Suprapubic skin (tissue), 4 donors: ENCODE measurements around the gene NRGN. TPM values are rescaled to one million over a fixed set of nuclear protein-coding genes. Genes with fewer than 3 reads are reported as not detected.

ENCODE experiments used
- DNase-seq, 2 donors: peaks; one replicate each; pipeline ENCODE4 v3.0.0-alpha.2; 2019; ENCODE audit warnings: low spot score in 2 of 2
- H3K27ac ChIP-seq: fragments of 200-600 bp; sonication (generic); one replicate; pipeline ENCODE4 v1.5.1; 2019
- H3K27me3 ChIP-seq: fragments of 200-600 bp; sonication (generic); one replicate; pipeline ENCODE4 v1.5.1; 2019
- H3K36me3 ChIP-seq: fragments of 200-600 bp; sonication (generic); one replicate; pipeline ENCODE4 v1.5.1; 2019
- H3K4me1 ChIP-seq: fragments of 200-600 bp; sonication (generic); one replicate; pipeline ENCODE4 v1.5.1; 2019
- H3K4me3 ChIP-seq: fragments of 200-600 bp; sonication (generic); one replicate; pipeline ENCODE4 v1.5.1; 2019; ENCODE audit warnings: mild to moderate bottlenecking
- H3K9me3 ChIP-seq: fragments of 200-600 bp; sonication (generic); one replicate; pipeline ENCODE4 v1.5.1; 2019
- EP300 ChIP-seq: sonication (generic); formaldehyde crosslinking; IDR thresholded peaks from one replicate; pipeline ENCODE4 v1.6.1; 2017; ENCODE audit warnings: antibody characterized with exemption
- POLR2A ChIP-seq, 2 donors: fragments of 450-650 bp; IDR thresholded peaks; one replicate each; pipeline ENCODE4 v1.6.1; 2017; ENCODE audit warnings: antibody characterized with exemption in 2 of 2, mild to moderate bottlenecking in 2 of 2, moderate library complexity in 2 of 2
- POLR2AphosphoS5 ChIP-seq, 3 donors: sonication (generic); formaldehyde crosslinking; IDR thresholded peaks; one replicate each; pipeline ENCODE4 v1.6.1; 2017; ENCODE audit warnings: antibody characterized with exemption in 3 of 3
- WGBS: methylation state at CpG from one replicate; pipeline ENCODE4 v1.1.5; 2018; 5-methylcytosine and 5-hydroxymethylcytosine counted together
- total RNA-seq, 4 donors: library from RNA; depleted of rRNA; stranded (reverse); fragments of >200 nt; gene quantifications; one replicate each; pipeline ENCODE4 v1.1.0, GENCODE V29; 2016
- TF ChIP-seq, protein P1 (sequence below), 2 donors: fragments of 200-600 bp in 1 of 2; fragments of 450-650 bp in 1 of 2; sonication (generic) in 1 of 2; IDR thresholded peaks; one replicate each; pipeline ENCODE4 v1.5.1; 2016 to 2019; ENCODE audit warnings: antibody characterized with exemption in 2 of 2, mild to moderate bottlenecking in 1 of 2, moderate library complexity in 1 of 2

The NRGN gene
- total RNA-seq, 4 donors from 2014 or later, result 0.65 to 1.3 TPM; not detected in 2

- H3K27me3 ChIP-seq, result peaks cover 39% of the 10 kb centered on the region
- H3K4me1 ChIP-seq, result peaks cover 7% of the 10 kb centered on the region
- no peak overlapping the region for H3K4me3 ChIP-seq
- TF ChIP-seq POLR2A (IDR thresholded peaks at IDR 0.05), result no peak
- no peak for TF ChIP-seq POLR2AphosphoS5 (IDR thresholded peaks at IDR 0.05)
- no peak for TF ChIP-seq EP300
- H3K27ac ChIP-seq, result no peak overlapping the region
- 75% methylated on average over 2 of the region's 2 CpGs for WGBS
- no peak for DNase-seq
- H3K36me3 ChIP-seq, result no peaks in the 10 kb centered on the region
- no peaks in the 10 kb centered on the region for H3K9me3 ChIP-seq
These were observed 11.6 kb upstream of the NRGN start for GRCh38 chr11:124728134-124728533.

DNA sequence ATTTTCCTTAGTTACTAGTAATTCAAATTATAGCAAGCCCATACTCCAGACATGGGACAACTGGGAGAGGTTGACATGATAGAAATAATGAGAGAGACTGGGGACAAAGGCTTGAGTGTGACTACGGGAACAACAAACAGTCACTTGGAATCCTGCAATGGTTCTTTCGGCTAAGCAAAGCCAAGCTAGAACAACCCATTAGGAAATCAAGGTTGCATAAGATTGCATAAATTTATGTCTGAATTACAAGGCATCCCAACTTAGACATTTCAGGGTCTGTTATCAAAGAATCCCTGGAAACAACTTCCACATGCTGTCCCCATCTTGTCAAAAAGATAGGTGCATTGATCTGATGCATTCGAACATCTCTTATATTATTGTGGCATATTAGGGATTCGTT, 10.2 kb upstream of the NRGN start:
- DNase-seq, result no peak
- Histone ChIP-seq H3K36me3 (no peaks in the 10 kb centered on the region), H3K4me3 (no peak overlapping the region), H3K9me3 (no peaks in the 10 kb centered on the region), H3K27ac (no peak overlapping the region), H3K27me3 (peaks cover 24% of the 10 kb centered on the region), H3K4me1 (peaks cover 7% of the 10 kb centered on the region)
- WGBS, result 89% methylated on average over 4 of the region's 4 CpGs
- TF ChIP-seq POLR2A (IDR thresholded peaks at IDR 0.05), result no peak
- TF ChIP-seq EP300, result no peak
- no peak for TF ChIP-seq POLR2AphosphoS5 (IDR thresholded peaks at IDR 0.05)
- TF ChIP-seq, protein P1, sequence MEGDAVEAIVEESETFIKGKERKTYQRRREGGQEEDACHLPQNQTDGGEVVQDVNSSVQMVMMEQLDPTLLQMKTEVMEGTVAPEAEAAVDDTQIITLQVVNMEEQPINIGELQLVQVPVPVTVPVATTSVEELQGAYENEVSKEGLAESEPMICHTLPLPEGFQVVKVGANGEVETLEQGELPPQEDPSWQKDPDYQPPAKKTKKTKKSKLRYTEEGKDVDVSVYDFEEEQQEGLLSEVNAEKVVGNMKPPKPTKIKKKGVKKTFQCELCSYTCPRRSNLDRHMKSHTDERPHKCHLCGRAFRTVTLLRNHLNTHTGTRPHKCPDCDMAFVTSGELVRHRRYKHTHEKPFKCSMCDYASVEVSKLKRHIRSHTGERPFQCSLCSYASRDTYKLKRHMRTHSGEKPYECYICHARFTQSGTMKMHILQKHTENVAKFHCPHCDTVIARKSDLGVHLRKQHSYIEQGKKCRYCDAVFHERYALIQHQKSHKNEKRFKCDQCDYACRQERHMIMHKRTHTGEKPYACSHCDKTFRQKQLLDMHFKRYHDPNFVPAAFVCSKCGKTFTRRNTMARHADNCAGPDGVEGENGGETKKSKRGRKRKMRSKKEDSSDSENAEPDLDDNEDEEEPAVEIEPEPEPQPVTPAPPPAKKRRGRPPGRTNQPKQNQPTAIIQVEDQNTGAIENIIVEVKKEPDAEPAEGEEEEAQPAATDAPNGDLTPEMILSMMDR (IDR thresholded peaks at IDR 0.05), result no peak

- Histone ChIP-seq H3K27ac (no peak overlapping the region), H3K9me3 (no peaks in the 10 kb centered on the region), H3K27me3 (peaks cover 10% of the 10 kb centered on the region), H3K4me3 (no peak overlapping the region), H3K36me3 (no peaks in the 10 kb centered on the region), H3K4me1 (no peaks in the 10 kb centered on the region)
- WGBS, result 88% methylated on average over 4 of the region's 4 CpGs
- DNase-seq, result no peak
- TF ChIP-seq EP300 (no peak), POLR2AphosphoS5 (IDR thresholded peaks at IDR 0.05) (no peak), POLR2A (IDR thresholded peaks at IDR 0.05) (no peak)
- TF ChIP-seq, protein P1 (IDR thresholded peaks at IDR 0.05), result no peak
These were observed 7.5 kb upstream of the NRGN start for GRCh38 chr11:124732230-124732629.

DNA sequence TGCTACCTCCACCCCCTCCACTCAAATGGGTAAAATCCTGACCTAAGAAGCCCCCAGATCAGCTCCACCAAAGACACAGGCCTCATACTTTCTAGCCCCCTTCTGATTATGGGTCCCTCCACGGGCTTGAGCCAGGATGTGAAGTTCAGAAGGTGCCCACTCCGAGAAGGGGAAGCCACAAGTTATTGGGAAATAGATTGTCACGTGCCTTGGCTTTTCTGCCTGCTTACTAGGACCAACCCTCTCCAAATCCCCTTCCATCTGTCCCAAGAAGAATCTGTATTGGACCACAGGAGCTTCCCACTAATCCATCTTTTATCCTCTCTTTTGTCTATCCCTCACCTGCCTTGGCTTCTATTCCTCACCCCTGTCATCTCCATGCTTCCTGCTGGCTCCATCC, 3.0 kb upstream of the NRGN start:
- 48% methylated on average over 3 of the region's 3 CpGs for WGBS
- TF ChIP-seq EP300 (no peak), POLR2A (IDR thresholded peaks at IDR 0.05) (no peak), POLR2AphosphoS5 (IDR thresholded peaks at IDR 0.05) (no peak)
- TF ChIP-seq, protein P1 (IDR thresholded peaks at IDR 0.05), result no peak
- Histone ChIP-seq H3K27me3 (peaks cover 38% of the 10 kb centered on the region), H3K27ac (no peak overlapping the region), H3K9me3 (no peaks in the 10 kb centered on the region), H3K36me3 (no peaks in the 10 kb centered on the region), H3K4me3 (no peak overlapping the region), H3K4me1 (peaks cover 20% of the 10 kb centered on the region)
- no peak for DNase-seq

DNA sequence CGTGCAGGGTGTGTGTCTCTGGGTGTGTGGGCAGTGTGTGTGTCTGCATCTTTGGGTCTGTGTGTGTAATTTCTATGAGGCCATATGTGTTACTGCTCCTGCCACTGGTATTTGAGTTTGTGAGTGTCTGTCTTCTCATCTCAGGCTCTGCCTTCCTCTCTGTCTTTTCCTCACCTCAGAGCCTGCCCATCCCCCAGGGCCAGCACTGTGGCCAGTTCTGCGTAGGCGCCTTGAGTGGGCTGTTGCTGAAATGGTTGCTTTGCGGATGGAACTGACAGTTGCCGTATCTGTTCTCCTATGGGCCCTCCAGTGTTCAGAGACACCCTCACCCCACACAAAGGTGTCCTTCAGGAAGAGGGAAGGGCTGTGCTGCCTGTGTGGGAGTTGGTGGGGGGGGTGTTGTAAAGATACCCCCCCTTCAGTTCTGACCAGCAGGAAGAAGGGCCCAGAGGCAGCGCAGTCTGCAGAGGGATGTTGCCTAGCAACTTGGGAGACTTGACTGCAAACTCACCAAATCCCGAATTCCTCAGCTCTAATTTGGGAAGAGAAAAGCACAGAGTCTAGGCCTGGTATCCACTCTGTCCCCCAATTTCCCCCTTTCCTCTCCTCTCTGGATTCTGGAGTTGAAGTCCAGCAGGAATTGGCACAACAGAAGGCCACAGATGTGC, 2.0 kb upstream of the NRGN start:
- Histone ChIP-seq H3K9me3 (no peaks in the 10 kb centered on the region), H3K27ac (no peak overlapping the region), H3K36me3 (no peaks in the 10 kb centered on the region), H3K4me1 (peaks cover 20% of the 10 kb centered on the region), H3K27me3 (peaks cover 49% of the 10 kb centered on the region), H3K4me3 (no peak overlapping the region)
- DNase-seq, result no peak
- TF ChIP-seq POLR2AphosphoS5 (IDR thresholded peaks at IDR 0.05), result no peak
- TF ChIP-seq, protein P1 (IDR thresholded peaks at IDR 0.05), result no peak
- no peak for TF ChIP-seq EP300
- no peak for TF ChIP-seq POLR2A (IDR thresholded peaks at IDR 0.05)
- WGBS, result 80% methylated on average over 7 of the region's 7 CpGs
